HCT116 (cell line): ENCODE data around the gene MYCBP2. TPM values are rescaled to one million over a fixed set of nuclear protein-coding genes. Genes with fewer than 3 reads are reported as not detected.

Source experiments
- ATAC-seq: fragments of 200-7000 bp; cut with Tn5 transposase; 2 replicates; pipeline ENCODE4 v1.9.1; 2020; ENCODE audit warnings: mild to moderate bottlenecking, moderate library complexity
- BruUV-seq: library from RNA; stranded (reverse); fragments of 400-500 nt; replicated peaks from 2 replicates; lab custom pipeline; 2021; lab: Mats Ljungman, UMichigan
- CTCF ChIA-PET: fragments of 300-600 bp; sonication (Branson Sonifier 250); formaldehyde crosslinking; loops from one replicate; lab custom pipeline; 2021; ENCODE audit warnings: antibody characterized with exemption; lab: Charles Lee
- POLR2A ChIA-PET: fragments of 300-600, 350-600 bp; sonication (Branson Sonifier 250); formaldehyde crosslinking; loops from one replicate; lab custom pipeline; 2021; ENCODE audit warnings: antibody characterized with exemption; lab: Charles Lee
- RAD21 ChIA-PET, 2 experiments: fragments of 300-600 bp; sonication (Branson Sonifier 250); formaldehyde crosslinking; loops; one replicate each; lab custom pipeline; 2023; ENCODE audit warnings: low total read pairs in 2 of 2; ENCODE audit not compliant: uncharacterized antibody in 2 of 2, unreplicated experiment in 2 of 2, low non-redundant PET in 1 of 2; lab: Charles Lee
- DNase-seq: peaks from one replicate; pipeline ENCODE4 v3.0.0-alpha.2; 2010; ENCODE audit warnings: low read depth, low spot score
- H2AFZ ChIP-seq: fragments of 200-600 bp; shearing (Covaris generic), sonication (generic); 2 replicates; pipeline ENCODE4 v1.6.1; 2017; ENCODE audit warnings: low read depth, mixed run types, mixed read lengths, antibody characterized with exemption, low read length; ENCODE audit not compliant: poor library complexity, severe bottlenecking
- H3K27ac ChIP-seq: 2 replicates; pipeline ENCODE4 v1.5.1; 2012; ENCODE audit warnings: low read depth, low read length
- H3K27me3 ChIP-seq: fragments of 200-600 bp; sonication (generic); 2 replicates; pipeline ENCODE4 v1.6.1; 2016; ENCODE audit warnings: mixed run types, low read length, mixed read lengths; ENCODE audit not compliant: insufficient read depth
- H3K36me3 ChIP-seq, 2 experiments: fragments of 200-500 bp in 1 of 2; fragments of 200-600 bp in 1 of 2; sonication (Bioruptor generic) in 1 of 2; sonication (generic) in 1 of 2; 2 replicates each; pipeline versions ENCODE4 v1.5.1 to v1.6.1; 2014 to 2016; ENCODE audit warnings: low read length in 2 of 2, inconsistent platforms in 1 of 2, mixed read lengths in 1 of 2, mixed run types in 1 of 2; ENCODE audit not compliant: insufficient read depth in 2 of 2, control insufficient read depth in 1 of 2
- H3K4me1 ChIP-seq, 2 experiments: fragments of 200-600 bp in 1 of 2; sonication (generic) in 1 of 2; 2 replicates each; pipeline versions ENCODE4 v1.5.1 to v1.6.1; 2012 to 2017; ENCODE audit warnings: low read length in 2 of 2, inconsistent platforms in 1 of 2, mild to moderate bottlenecking in 1 of 2, mixed read lengths in 1 of 2, mixed run types in 1 of 2, moderate library complexity in 1 of 2; ENCODE audit not compliant: insufficient read depth in 2 of 2, control insufficient read depth in 1 of 2
- H3K4me2 ChIP-seq: fragments of 200-600 bp; sonication (generic); 2 replicates; pipeline ENCODE4 v1.6.1; 2017; ENCODE audit warnings: mixed run types, low read length, mixed read lengths
- H3K4me3 ChIP-seq, 2 experiments: fragments of 200-600 bp in 1 of 2; sonication (generic) in 1 of 2; replicated peaks in 1 of 2; 2 replicates each; pipeline ENCODE4 v1.5.1; 2011 to 2016; ENCODE audit warnings: low read length in 2 of 2, control low read depth in 1 of 2, low read depth in 1 of 2, mild to moderate bottlenecking in 1 of 2, mixed read lengths in 1 of 2, mixed run types in 1 of 2
- H3K79me2 ChIP-seq: fragments of 200-600 bp; sonication (generic); 2 replicates; pipeline ENCODE4 v1.6.1; 2017; ENCODE audit warnings: mild to moderate bottlenecking, mixed run types, low read length, moderate library complexity, mixed read lengths; ENCODE audit not compliant: insufficient read depth
- H3K9ac ChIP-seq: fragments of 200-600 bp; sonication (generic); 2 replicates; pipeline ENCODE4 v1.6.1; 2016; ENCODE audit warnings: low read length, mixed read lengths
- H3K9me2 ChIP-seq: fragments of 200-600 bp; sonication (generic), shearing (Covaris generic); 2 replicates; pipeline ENCODE4 v1.6.1; 2017; ENCODE audit warnings: mixed run types, mild to moderate bottlenecking, moderate library complexity; ENCODE audit not compliant: insufficient read depth
- H3K9me3 ChIP-seq, 2 experiments: fragments of 200-500 bp in 1 of 2; fragments of 200-600 bp in 1 of 2; sonication (Bioruptor generic) in 1 of 2; sonication (generic) in 1 of 2; 2 replicates each; pipeline ENCODE4 v1.6.1; 2014 to 2017; ENCODE audit warnings: low read length in 2 of 2, mixed read lengths in 2 of 2, inconsistent platforms in 1 of 2, low read depth in 1 of 2, mild to moderate bottlenecking in 1 of 2, mixed run types in 1 of 2, moderate library complexity in 1 of 2; ENCODE audit not compliant: control insufficient read depth in 1 of 2, insufficient read depth in 1 of 2
- H4K20me1 ChIP-seq: fragments of 200-600 bp; sonication (generic), shearing (Covaris generic); 2 replicates; pipeline ENCODE4 v1.6.1; 2017; ENCODE audit warnings: mixed run types, mild to moderate bottlenecking, moderate library complexity; ENCODE audit not compliant: insufficient read depth
- CBX3 ChIP-seq: IDR thresholded peaks from 2 replicates; pipeline ENCODE4 v1.6.1; 2012; ENCODE audit warnings: low read depth
- EGR1 ChIP-seq: IDR thresholded peaks from 2 replicates; pipeline ENCODE4 v1.6.1; 2012; ENCODE audit warnings: low read depth
- ELF1 ChIP-seq: IDR thresholded peaks from 2 replicates; pipeline ENCODE4 v1.6.1; 2012; ENCODE audit warnings: low read depth, borderline replicate concordance
- EZH2 ChIP-seq: fragments of 200-600 bp; sonication (generic); IDR thresholded peaks from 2 replicates; pipeline ENCODE4 v1.6.1; 2017; ENCODE audit warnings: antibody characterized with exemption, mixed run types
- EZH2phosphoT487 ChIP-seq: fragments of 200-600 bp; IDR thresholded peaks from 2 replicates; pipeline ENCODE4 v1.6.1; 2018; ENCODE audit warnings: antibody characterized with exemption, borderline replicate concordance
- FOSL1 ChIP-seq: IDR thresholded peaks from 2 replicates; pipeline ENCODE4 v1.6.1; 2012; ENCODE audit warnings: low read depth
- JUND ChIP-seq: IDR thresholded peaks from 2 replicates; pipeline ENCODE4 v1.6.1; 2012
- POLR2A ChIP-seq: IDR thresholded peaks from 2 replicates; pipeline ENCODE4 v1.7.0; 2011; ENCODE audit warnings: borderline replicate concordance; ENCODE audit not compliant: insufficient read depth, insufficient read length; ENCODE audit errors: extremely low read depth
- POLR2AphosphoS5 ChIP-seq: IDR thresholded peaks from 2 replicates; pipeline ENCODE4 v1.6.1; 2011; ENCODE audit warnings: mild to moderate bottlenecking, low read depth, low read length, moderate library complexity
- RAD21 ChIP-seq: IDR thresholded peaks from 2 replicates; pipeline ENCODE4 v1.6.1; 2012; ENCODE audit warnings: low read depth, mild to moderate bottlenecking
- SRF ChIP-seq: IDR thresholded peaks from 2 replicates; pipeline ENCODE4 v1.6.1; 2012; ENCODE audit warnings: low read depth
- TCF7L2 ChIP-seq: IDR thresholded peaks from 2 replicates; pipeline ENCODE4 v1.7.0; 2011; ENCODE audit warnings: borderline replicate concordance, inconsistent platforms; ENCODE audit not compliant: insufficient read depth, insufficient read length; ENCODE audit errors: extremely low read depth
- YY1 ChIP-seq: IDR thresholded peaks from 2 replicates; pipeline ENCODE4 v1.6.1; 2011; ENCODE audit warnings: low read length, low read depth, moderate library complexity, mild to moderate bottlenecking; ENCODE audit not compliant: insufficient replicate concordance; ENCODE audit errors: extremely low read depth
- ZFX ChIP-seq: fragments of 450-650 bp; IDR thresholded peaks from 2 replicates; pipeline ENCODE4 v1.6.1; 2017
- ZNF274 ChIP-seq: fragments of 200-500 bp; sonication (Bioruptor generic); IDR thresholded peaks from 2 replicates; pipeline ENCODE4 v1.6.1; 2014; ENCODE audit warnings: mild to moderate bottlenecking, low read depth, low read length, inconsistent platforms
- intact Hi-C: fragments of 100-400 bp; cut with micrococcal nuclease; formaldehyde crosslinking; loops from 2 replicates; pipeline ENCODE4 v1.10.0; 2022
- total RNA-seq: library from RNA; stranded (reverse); gene quantifications from one replicate; pipeline ENCODE4 v1.2.1, GENCODE V29; 2021; ENCODE audit not compliant: unreplicated experiment
- TF ChIP-seq, protein P1 (sequence below): IDR thresholded peaks from 2 replicates; pipeline ENCODE4 v1.6.1; 2012
- TF ChIP-seq, protein P2 (sequence below): IDR thresholded peaks from 2 replicates; pipeline ENCODE4 v1.6.1; 2011; ENCODE audit warnings: mild to moderate bottlenecking, low read length, moderate library complexity; ENCODE audit not compliant: insufficient replicate concordance; ENCODE audit errors: extremely low read depth

The MYCBP2 gene
- total RNA-seq, 1 experiment from 2014 or later, result 48.5 TPM

DNA sequence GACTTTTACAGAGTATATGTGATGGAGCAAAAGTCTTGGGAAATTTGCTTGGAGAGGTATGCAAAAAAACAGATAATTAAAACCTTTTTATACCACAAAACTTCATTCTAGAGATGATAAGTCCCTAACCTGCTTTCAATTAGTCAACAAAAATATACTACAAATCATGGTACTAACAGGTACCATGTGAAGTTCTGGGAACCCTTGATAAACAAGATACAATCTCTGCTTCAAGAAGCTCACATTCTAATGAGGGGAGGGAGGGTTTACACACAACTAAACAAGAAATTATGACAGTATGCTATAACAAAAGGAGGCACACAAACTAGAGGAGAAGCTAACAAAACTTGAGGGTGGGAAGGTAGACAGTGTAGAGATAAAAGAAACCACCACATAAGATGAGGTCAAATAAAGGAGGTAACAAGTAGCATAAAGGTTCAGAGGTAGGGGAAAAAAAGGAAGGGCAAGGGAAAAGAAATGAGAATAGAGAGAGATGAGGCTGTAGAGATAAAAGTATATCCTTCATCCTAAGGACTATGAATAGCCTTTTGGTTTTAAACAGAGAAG, 91.4 kb downstream of the MYCBP2 start:
- TF ChIP-seq JUND (no peak), POLR2A (no peak), RAD21 (no peak), ZNF274 (no peak), POLR2AphosphoS5 (no peak), CBX3 (no peak), FOSL1 (no peak), TCF7L2 (no peak), EGR1 (no peak), SRF (no peak), ZFX (no peak), YY1 (no peak), EZH2phosphoT487 (no peak), EZH2 (no peak), ELF1 (no peak)
- TF ChIP-seq, protein P1, sequence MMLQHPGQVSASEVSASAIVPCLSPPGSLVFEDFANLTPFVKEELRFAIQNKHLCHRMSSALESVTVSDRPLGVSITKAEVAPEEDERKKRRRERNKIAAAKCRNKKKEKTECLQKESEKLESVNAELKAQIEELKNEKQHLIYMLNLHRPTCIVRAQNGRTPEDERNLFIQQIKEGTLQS, result no peak
- TF ChIP-seq, protein P2, sequence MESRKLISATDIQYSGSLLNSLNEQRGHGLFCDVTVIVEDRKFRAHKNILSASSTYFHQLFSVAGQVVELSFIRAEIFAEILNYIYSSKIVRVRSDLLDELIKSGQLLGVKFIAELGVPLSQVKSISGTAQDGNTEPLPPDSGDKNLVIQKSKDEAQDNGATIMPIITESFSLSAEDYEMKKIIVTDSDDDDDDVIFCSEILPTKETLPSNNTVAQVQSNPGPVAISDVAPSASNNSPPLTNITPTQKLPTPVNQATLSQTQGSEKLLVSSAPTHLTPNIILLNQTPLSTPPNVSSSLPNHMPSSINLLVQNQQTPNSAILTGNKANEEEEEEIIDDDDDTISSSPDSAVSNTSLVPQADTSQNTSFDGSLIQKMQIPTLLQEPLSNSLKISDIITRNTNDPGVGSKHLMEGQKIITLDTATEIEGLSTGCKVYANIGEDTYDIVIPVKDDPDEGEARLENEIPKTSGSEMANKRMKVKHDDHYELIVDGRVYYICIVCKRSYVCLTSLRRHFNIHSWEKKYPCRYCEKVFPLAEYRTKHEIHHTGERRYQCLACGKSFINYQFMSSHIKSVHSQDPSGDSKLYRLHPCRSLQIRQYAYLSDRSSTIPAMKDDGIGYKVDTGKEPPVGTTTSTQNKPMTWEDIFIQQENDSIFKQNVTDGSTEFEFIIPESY, result no peak
- TF ChIP-seq, all 23 proteins: peak for 0
- CTCF ChIA-PET, result no interaction called here
- Histone ChIP-seq H3K36me3 (no peaks in the 10 kb centered on the region; a peak in 1 of 4 replicates), H3K9me3 (no peaks in the 10 kb centered on the region), H3K4me3 (no peak overlapping the region), H2AFZ (no peak overlapping the region), H3K4me1 (no peaks in the 10 kb centered on the region), H3K27me3 (no peaks in the 10 kb centered on the region), H3K4me2 (no peak overlapping the region), H3K9ac (no peak overlapping the region), H3K27ac (no peak overlapping the region), H3K9me2 (no peaks in the 10 kb centered on the region), H3K79me2 (no peaks in the 10 kb centered on the region), H4K20me1 (no peaks in the 10 kb centered on the region)
- RAD21 ChIA-PET, result no interaction called here
- DNase-seq (no peak), ATAC-seq (no peak)
- intact Hi-C loops, result no loop called here
- POLR2A ChIA-PET, result no interaction called here
- no TSS peak for BruUV-seq
